Measurements from ENCODE around the gene NANOGP8. TPM values are rescaled to one million over a fixed set of nuclear protein-coding genes. Genes with fewer than 3 reads are reported as not detected.

NANOGP8 gene
- total RNA-seq, 4 donors from 2014 or later, result 1.2 to 9.4 (median 1.8) TPM

GRCh38 chr15:35107561-35107960, 22.5 kb upstream of the NANOGP8 start:
- H3K27me3 ChIP-seq, result no peaks in the 10 kb centered on the region
- DNase-seq (ENCODE audit: low spot score in 2 of 2), result no peak
- no peaks in the 10 kb centered on the region for H3K9me3 ChIP-seq
- no peaks in the 10 kb centered on the region for H3K36me3 ChIP-seq
- no peak overlapping the region for H3K4me3 ChIP-seq
- no peak for TF ChIP-seq POLR2A (IDR thresholded peaks at IDR 0.05)
- no peak for TF ChIP-seq EP300 (IDR thresholded peaks at IDR 0.05)
- TF ChIP-seq, protein P1, sequence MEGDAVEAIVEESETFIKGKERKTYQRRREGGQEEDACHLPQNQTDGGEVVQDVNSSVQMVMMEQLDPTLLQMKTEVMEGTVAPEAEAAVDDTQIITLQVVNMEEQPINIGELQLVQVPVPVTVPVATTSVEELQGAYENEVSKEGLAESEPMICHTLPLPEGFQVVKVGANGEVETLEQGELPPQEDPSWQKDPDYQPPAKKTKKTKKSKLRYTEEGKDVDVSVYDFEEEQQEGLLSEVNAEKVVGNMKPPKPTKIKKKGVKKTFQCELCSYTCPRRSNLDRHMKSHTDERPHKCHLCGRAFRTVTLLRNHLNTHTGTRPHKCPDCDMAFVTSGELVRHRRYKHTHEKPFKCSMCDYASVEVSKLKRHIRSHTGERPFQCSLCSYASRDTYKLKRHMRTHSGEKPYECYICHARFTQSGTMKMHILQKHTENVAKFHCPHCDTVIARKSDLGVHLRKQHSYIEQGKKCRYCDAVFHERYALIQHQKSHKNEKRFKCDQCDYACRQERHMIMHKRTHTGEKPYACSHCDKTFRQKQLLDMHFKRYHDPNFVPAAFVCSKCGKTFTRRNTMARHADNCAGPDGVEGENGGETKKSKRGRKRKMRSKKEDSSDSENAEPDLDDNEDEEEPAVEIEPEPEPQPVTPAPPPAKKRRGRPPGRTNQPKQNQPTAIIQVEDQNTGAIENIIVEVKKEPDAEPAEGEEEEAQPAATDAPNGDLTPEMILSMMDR (IDR thresholded peaks at IDR 0.05), result no peak
- no peak overlapping the region for H3K27ac ChIP-seq
- no peaks in the 10 kb centered on the region for H3K4me1 ChIP-seq
- 90% methylated on average over 5 of the region's 5 CpGs for WGBS, 2 donors

DNA sequence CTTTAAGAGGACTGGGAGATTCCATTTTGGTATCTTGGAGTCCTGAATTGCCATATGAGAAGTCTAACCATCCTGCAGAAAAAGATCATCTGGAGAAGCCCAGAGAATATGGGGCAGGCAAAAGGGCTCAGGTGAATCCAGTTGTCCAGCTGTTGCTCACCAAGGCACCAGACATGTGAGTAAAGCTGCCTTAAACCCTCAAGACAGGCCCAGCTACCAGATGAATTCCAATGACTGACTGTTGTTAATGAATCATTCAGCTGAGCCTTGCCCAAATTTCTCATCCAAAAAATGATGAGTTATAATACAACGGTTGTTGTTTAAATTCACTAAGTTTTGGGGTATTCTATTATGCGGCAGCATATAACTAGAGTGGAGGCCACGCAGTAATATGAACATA, 22.0 kb upstream of the NANOGP8 start:
- WGBS, 2 donors, result 93 to 94% methylated on average over 3 of the region's 3 CpGs
- Histone ChIP-seq H3K27me3 (no peaks in the 10 kb centered on the region), H3K9me3 (no peaks in the 10 kb centered on the region), H3K4me3 (no peak overlapping the region), H3K36me3 (no peaks in the 10 kb centered on the region), H3K4me1 (no peaks in the 10 kb centered on the region), H3K27ac (no peak overlapping the region)
- TF ChIP-seq, protein P1 (IDR thresholded peaks at IDR 0.05), result no peak
- no peak for TF ChIP-seq EP300 (IDR thresholded peaks at IDR 0.05)
- no peak for TF ChIP-seq POLR2A (IDR thresholded peaks at IDR 0.05)
- DNase-seq (ENCODE audit: low spot score in 2 of 2), result no peak

GRCh38 chr15:35104526-35105147, 19.5 kb upstream of the NANOGP8 start:
- Histone ChIP-seq H3K4me3 (no peak overlapping the region), H3K9me3 (no peaks in the 10 kb centered on the region), H3K27ac (no peak overlapping the region), H3K36me3 (no peaks in the 10 kb centered on the region), H3K4me1 (no peaks in the 10 kb centered on the region), H3K27me3 (no peaks in the 10 kb centered on the region)
- TF ChIP-seq POLR2A (IDR thresholded peaks at IDR 0.05) (no peak), EP300 (IDR thresholded peaks at IDR 0.05) (no peak)
- TF ChIP-seq, protein P1 (IDR thresholded peaks at IDR 0.05), result no peak
- no peak for DNase-seq (ENCODE audit: low spot score in 2 of 2)
- WGBS, 2 donors, result 79 to 91% methylated on average over 3 of the region's 3 CpGs

DNA sequence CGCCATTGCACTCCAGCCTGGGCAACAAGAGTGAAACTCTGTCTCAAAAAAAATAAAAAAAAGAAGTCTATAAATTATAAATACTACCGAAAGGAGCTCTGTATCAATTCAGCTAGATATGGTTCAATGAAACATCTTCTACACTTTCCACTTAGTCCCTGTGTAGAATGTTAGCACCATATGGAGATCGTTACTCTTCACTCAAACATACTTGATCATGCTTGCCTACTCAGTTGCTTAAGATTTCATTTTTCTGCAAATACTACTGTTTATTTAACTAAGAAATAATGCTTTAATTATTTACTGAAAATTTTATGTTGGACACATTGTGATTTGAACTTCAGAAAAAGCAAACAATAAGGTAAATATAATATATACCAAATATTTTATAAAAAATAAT, 17.1 kb upstream of the NANOGP8 start:
- Histone ChIP-seq H3K36me3 (no peaks in the 10 kb centered on the region), H3K27me3 (no peaks in the 10 kb centered on the region), H3K4me1 (no peaks in the 10 kb centered on the region), H3K4me3 (no peak overlapping the region), H3K27ac (no peak overlapping the region), H3K9me3 (no peaks in the 10 kb centered on the region)
- no peak for DNase-seq (ENCODE audit: low spot score in 2 of 2)
- 90 to 92% methylated on average over 3 of the region's 3 CpGs for WGBS, 2 donors
- TF ChIP-seq, protein P1 (IDR thresholded peaks at IDR 0.05), result no peak
- TF ChIP-seq EP300 (IDR thresholded peaks at IDR 0.05), result no peak

- Histone ChIP-seq H3K27me3 (no peaks in the 10 kb centered on the region), H3K36me3 (no peaks in the 10 kb centered on the region), H3K27ac (no peak overlapping the region), H3K9me3 (no peaks in the 10 kb centered on the region), H3K4me1 (no peaks in the 10 kb centered on the region), H3K4me3 (no peak overlapping the region)
- no peak for TF ChIP-seq EP300 (IDR thresholded peaks at IDR 0.05)
- no peak for TF ChIP-seq POLR2A (IDR thresholded peaks at IDR 0.05)
- TF ChIP-seq, protein P1 (IDR thresholded peaks at IDR 0.05), result no peak
- DNase-seq (ENCODE audit: low spot score in 2 of 2), result no peak
Measured at GRCh38 chr15:35101335-35101734, 16.2 kb upstream of the NANOGP8 start.

All from tibial nerve (tissue), 4 donors.